Activated CD8-positive, alpha-beta memory T cell treated with anti-CD3 and anti-CD28 coated beads for 4 hours (primary cell): Measurements from ENCODE around the gene TNK1.
"Not testable (repeated sequence)": the region's sequence is repeated elsewhere in the genome, so short reads cannot be mapped to it uniquely, and the experiment has no call there.

Source experiments
- DNase-seq, 2 donors: peaks; one replicate each; pipeline ENCODE4 v3.0.0-alpha.2; 2020; ENCODE audit warnings: low read depth in 2 of 2

The TNK1 gene

DNA sequence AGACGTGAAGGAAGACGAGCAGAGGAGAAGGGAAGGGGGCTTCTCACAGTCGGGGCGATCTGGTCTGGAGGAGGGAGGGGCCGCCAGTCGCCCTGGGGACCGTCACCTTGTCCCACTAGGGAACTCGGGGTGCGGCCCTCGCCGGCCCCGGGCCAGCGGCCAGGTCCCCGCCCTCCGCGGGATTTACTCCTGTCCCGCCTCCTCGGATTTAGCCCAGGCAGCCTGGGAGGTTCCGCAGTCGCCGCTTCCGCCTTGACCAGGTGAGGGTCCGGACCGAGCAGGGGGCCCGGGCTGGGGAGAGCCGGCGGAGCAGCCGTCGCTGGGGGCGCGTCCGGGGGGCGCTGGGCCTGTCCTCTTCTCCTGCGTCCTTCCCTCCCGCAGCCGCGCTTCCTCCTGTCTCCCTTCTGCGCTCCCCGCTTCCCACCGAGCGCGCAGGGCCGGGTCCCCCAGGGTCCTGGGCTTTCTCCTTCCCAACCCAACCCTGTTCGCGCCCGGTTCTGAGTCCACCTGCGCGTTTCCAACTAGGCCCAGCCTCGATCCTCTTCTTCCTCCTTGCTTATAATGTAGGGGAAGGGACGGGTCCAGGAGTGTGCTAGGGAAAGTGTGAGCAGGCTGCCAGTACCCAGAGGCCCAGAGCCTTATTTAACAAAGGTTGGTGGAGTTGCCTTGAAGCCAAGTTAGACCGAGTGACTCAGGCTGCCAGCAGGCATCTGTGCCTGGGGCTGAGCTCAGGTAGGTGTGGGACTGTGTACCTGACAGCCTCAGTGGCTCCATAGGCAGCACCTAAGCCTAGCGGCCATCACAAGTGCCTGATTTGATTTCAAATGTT is at the start of gene TNK1:
TSS of gene TNK1 (plus strand) at position 235 of the 829 bp plus-strand sequence. CDS start 1,838 bp downstream, outside the sequence.
- no peak for DNase-seq

DNA sequence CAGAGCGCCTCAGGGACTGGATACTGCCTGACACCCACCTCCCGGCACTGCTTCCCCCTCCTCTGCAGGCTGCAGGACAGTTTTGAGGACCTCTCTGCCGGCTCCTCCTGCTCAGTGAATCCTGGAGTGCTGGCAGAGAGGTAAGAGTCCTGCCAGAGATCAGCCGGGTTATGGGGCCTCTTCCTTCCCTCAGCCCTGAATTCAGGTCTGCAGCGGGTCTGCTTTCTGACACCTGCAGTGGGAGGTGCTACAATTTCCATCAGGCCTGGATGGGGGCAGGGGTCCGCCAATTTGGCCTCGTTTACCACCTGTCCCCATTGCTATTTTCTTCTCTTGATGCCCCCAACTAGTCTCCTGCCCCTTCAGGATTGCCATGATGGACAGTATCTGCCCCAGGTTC is 48.8 kb upstream of the TNK1 start:
- DNase-seq, result no peak

DNA sequence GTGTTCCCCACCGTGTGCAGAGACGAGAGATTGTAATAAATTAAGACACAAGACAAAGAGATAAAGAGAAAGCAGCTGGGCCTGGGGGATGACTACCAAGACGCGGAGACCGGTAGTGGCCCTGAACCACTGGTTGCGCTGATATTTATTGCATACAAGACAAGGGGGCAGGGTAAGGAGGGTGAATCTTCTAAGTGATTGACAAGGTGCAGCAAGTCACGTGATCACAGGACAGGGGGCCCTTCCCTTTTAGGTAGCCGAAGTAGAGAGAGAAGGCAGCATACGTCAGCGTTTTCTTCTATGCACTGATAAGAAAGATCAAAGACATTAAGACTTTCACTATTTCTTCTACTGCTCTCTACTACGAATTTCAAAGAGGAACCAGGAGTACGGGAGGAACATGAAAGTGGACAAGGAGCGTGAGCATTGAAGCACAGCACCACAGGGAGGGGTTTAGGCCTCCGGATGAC is 48.3 kb upstream of the TNK1 start:
- DNase-seq, result not testable (repeated sequence)

DNA sequence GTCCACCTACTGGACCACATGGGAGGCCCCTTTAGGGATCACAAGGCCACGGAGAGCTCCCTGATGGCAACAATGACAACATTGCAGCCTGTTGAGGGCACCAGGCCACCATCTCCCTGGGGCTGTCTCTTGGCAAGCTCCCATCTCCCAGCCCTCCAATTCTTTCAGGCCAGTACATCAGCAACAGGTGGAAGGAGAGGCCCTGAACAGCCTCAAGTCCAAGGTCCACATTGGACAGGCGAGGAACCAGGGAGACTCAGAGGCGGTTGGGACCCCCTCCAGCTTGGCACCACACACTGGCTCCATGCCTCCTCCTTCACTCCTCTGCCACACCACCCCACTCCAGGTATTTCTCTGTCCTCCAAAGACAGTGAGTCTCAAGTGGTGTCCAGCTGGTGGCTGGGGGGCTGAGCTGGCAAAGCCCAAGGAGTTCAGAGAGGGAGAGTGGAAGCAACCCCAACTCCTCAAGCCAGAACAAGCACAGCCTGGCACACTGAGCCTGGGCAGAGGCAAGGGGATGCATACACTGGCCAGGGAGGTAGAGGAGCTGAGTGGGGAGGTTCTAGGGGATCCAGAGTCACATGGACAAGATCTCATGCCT is 45.9 kb upstream of the TNK1 start:
- no peak for DNase-seq

DNA sequence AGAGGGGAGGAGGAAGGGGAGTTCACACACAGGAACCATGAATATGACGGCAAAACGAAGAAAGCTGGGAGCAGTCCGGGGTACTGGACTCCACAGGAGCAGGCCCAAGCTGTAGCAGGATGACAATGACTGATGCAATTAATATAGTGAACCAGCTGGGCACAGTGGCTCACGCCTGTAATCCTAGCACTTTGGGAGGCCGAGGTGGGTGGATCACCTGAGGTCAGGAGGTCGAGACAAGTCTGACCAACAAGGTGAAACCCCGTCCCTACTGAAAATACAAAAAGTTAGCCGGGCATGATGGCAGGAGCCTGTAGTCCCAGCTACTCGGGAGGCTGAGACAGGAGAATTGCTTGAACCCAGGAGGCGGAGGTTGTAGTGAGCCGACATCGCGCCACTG is 45.1 kb upstream of the TNK1 start:
- not testable (repeated sequence) for DNase-seq

DNA sequence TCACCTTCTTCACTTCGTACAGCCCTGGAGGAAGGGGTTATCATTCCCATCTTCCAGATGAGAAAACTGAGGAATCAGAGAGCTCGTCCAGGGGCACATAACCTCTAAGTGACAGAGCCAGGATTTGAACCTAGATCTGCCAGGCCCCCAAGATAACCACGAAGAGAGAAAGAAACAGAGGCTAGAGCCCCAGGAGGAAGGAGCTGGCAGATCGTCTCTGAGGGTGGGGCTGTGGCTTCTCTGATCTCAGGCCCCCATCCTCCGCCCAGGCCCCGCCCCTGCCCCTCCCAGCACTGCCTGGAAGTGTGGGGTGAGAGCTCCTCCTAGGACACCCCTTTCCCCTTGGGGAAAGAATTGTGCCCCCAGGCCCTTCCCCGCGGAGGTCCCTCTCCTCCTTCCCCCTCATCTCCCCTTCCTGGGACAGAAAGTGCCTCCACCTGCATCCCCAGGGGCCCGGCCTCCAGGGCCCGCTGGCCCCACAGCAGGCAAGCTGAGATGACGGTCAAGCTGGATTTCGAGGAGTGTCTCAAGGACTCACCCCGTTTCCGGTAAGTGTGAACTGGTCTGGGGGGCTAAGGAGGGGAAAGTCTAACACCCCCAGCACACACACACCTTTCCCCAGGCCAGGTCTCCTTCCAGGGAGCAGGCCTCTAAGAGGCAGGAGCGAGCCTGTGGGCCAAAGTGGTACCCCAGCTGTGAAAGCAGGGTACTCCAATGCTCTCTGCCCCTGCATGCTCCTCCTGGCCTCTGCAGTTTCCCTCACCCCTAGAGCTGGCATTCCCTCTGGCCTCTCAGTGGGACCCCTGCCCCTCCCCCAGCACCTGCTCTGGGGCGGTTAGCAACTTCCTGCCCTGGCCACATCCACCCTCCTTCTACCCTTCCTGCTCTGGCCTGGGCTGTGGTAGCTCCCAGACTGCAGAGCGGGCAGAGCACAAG is 44.4 kb upstream of the TNK1 start, which contains the start of gene ACAP1:
TSS of gene ACAP1 (plus strand) at position 290 of the 936 bp plus-strand sequence. CDS start at position 496, 206 bp downstream.
- peak; percentile 69 to 70 for DNase-seq

DNA sequence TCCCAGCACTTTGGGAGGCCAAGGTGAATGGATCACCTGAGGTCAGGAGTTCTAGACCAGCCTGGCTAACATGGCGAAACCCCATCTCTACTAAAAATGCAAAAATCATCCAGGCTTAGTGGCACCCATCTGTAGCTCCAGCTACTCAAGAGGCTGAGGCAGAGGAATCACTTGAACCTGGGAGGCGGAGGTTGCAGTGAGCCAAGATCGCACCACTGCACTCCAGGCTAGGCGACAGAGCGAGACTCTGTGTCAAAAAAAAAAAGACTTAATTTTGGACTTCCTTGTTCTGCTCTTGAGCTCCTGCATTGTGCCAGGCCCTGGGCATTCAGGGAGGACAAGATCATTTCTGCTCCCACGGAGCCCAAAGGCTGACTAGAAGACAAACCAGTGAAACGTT is 43.3 kb upstream of the TNK1 start:
- DNase-seq, result not testable (repeated sequence)

DNA sequence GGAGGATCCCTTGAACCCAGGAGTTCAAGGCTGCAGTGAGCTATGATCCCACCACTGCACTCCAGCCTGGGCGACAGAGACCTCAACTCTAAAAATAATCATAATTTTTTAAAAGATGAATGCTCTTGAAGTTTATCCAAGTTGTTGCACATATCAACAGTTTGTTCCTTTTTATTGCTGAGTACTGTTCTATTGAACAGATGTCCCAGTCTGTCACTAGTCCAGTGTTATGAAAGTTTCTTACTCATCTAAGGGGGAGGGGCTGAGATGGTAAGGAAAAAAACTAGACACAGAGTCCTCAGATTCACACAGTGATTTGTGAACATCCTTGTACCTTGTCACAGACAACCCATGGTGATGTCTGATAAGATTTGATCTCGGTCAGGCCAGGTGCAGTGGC is 40.7 kb upstream of the TNK1 start:
- DNase-seq, result no peak

DNA sequence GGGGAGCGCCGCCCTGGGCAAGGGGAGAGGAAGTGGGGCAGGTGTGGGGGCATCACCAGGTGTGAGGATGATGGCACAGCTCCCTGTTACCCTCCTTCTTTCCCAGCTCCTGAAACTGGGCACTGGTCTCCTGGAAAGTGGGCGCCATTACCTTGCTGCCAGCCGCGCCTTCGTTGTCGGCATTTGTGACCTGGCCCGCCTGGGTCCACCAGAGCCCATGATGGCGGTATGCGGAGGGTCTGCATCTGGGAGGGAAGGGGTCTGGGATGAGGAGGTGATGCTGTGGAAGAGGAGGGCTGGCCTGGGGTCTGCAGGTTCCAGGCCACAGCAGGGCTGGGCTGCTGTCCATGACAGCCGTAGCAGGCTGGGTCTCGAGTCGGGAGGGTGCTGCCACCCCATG is 39.0 kb upstream of the TNK1 start:
- no peak for DNase-seq

DNA sequence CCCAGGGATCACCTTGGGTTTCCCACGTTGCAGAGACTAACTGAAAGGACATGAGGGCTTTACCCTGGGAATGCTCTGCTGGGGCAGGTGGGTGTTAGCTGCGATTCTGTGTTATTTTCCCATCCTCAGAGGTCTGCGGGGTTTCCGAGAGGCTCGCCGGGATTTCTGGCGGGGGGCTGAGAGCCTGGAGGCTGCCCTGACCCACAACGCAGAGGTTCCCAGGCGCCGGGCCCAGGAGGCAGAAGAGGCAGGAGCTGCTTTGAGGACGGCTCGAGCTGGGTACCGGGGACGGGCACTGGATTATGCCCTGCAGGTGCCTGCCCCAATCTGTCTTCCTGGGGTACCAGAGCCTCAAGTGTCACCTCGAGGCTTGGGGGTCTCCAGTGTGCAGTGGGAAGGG is 37.6 kb upstream of the TNK1 start:
- no peak for DNase-seq

DNA sequence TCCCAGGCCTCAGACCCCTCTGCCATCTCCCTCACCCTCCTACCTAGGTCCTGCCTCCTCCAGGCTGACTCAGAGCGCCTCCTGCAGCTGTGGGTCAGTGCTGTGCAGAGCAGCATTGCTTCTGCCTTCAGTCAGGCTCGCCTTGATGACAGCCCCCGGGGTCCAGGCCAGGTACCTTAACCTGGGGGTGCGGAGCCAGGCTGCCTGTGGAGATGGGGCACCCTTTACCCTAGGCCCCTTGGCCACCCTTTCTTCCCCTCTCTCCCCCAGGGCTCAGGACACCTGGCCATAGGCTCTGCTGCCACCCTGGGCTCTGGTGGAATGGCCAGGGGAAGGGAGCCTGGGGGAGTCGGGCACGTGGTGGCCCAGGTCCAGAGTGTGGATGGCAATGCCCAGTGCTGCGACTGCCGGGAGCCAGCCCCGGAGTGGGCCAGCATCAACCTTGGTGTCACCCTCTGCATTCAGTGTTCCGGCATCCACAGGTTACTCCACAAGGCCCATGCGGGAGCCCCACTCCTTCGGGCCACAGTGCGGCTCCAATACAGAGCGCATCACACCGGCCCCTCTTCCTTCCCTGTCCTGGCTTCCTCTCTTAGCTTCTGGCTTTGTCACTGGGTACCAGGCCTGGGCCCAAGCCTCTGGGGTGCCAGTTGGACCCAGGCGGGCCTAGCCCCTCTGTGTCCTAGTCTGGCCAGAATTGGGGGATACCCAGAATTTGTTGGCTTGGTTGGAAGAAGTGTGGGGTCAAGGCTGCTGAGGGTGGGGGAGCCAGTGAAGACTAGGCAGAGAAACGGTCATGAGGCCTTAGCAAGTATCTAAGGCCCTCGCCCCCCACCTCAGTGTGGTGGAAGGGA is 33.9 kb upstream of the TNK1 start:
- no peak for DNase-seq

DNA sequence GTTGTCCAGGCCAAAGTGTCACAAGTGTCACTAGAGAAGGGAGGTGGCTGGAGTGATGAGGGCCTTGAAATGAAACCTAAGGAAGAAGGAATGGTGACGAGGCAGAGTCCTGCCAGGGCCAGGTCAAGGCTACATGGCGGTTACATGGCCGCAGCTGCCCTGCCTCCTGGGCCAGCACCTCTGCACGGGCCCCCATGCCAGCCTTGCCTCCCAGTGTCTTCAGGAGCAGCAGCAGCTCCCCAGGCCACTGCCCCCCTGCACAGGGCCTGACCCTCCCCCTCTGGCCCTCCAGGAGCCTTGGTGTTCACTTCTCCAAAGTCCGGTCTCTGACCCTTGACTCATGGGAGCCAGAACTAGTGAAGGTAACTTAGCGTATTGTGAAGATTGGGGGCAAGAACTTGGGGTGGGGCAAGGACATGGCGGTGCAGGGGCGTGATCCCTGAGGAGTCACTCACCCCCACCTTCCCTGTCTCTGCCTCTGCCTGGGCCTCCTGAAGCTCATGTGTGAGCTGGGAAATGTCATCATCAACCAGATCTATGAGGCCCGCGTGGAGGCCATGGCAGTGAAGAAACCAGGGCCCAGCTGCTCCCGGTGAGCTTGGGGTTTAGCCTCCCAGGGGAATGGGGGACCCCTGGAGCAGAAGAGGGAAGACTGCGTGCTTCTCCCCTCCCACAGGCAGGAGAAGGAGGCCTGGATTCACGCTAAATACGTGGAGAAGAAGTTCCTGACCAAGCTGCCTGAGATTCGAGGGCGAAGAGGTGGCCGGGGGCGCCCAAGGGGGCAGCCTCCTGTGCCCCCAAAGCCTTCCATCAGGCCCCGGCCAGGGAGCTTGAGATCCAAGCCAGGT is 33.0 kb upstream of the TNK1 start:
- DNase-seq, result no peak

DNA sequence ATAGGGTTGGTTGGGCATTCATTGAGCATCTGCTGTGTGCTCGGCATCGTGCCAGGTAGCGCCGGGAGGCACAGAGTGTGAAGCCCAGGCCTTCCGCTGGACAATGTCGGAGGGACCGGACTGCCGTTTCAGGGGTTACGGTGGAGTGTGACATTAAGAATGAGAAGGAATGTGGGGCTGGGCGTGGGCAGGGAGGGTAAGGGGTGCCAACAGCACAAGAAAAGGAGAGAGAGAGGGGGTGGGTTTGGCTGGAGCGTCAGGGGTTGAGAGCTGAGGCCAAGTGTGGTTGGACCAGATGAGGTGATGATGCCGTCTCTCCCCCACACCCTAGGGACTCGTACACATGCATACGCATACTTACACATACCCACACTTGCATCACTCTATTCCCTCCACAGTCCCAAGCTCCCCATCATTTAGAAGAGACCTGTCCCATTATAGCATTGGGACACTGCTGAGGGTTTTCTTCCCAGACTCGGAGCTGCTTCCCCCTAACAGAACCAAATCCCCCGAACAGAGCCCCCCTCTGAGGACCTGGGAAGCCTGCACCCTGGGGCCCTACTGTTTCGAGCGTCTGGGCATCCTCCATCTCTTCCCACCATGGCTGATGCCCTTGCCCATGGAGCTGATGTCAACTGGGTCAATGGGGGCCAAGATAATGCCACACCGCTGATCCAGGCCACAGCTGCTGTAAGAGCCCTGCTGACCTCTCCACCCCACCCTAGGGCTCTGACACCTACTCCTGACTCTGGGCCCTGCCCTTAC is 32.2 kb upstream of the TNK1 start:
- no peak for DNase-seq

DNA sequence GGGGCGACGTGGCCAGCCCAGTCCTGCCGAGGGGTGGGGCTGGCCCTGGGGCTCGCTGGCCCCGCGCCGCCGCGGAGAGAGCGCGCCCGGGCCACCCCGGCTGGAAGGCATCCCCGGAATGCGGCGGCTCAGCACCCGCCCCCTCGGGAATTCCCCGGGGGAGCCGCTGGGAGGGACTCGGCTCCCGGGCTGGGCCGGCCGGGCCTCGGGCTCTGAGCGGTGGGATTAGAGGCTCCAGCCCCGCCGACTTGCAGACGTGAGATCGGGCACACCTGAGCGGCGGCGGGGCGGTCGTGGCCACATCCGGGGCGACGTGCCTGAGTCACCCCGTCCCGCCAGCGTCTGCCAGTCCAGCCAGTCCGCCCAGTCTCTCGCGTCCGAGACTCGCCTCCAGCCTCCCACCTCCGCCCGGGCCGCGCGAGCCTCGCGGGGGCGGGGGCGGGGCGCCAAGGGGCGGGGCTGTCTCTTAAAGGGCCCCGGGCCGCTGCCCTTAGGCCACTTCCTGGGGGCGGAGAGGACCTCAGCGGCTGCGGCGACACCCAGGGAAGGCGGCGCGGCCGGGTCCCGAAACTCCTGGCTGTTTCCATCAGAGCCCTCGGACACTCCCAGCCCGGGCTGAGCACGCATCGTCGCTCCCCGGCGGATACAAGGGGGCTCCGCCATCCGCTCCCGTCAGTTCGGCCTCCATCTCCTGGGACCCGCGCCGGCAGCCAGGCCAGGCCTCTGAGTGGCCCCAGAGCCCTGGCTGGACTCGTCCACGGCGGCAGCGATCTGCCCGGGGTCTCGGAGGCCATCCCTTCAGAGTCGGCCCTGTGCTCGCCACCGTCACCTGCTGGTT is 29.0 kb upstream of the TNK1 start, which contains the start of gene KCTD11:
TSS of gene KCTD11 (plus strand) at position 498 of the 838 bp plus-strand sequence.
- DNase-seq, result peak; percentile 47 to 66

DNA sequence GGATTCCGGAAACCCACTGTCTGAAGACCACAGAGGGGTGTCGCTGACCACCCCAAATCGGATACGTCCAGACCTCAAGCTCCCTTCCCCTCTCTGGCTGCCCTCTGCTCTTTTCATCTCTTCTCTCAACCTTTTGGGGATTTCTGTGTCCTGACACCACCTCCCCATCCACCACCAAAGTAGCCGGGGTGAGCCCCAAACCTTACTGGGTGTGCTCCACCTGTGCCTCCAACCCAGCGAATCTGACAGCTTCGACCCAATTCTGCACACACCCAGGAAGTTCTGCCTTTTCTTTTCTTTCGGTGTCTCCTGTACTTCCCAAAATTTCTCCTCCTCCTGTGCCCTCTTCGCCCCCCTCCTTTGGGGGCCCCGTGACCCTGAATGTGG is 28.4 kb upstream of the TNK1 start:
- no peak for DNase-seq

DNA sequence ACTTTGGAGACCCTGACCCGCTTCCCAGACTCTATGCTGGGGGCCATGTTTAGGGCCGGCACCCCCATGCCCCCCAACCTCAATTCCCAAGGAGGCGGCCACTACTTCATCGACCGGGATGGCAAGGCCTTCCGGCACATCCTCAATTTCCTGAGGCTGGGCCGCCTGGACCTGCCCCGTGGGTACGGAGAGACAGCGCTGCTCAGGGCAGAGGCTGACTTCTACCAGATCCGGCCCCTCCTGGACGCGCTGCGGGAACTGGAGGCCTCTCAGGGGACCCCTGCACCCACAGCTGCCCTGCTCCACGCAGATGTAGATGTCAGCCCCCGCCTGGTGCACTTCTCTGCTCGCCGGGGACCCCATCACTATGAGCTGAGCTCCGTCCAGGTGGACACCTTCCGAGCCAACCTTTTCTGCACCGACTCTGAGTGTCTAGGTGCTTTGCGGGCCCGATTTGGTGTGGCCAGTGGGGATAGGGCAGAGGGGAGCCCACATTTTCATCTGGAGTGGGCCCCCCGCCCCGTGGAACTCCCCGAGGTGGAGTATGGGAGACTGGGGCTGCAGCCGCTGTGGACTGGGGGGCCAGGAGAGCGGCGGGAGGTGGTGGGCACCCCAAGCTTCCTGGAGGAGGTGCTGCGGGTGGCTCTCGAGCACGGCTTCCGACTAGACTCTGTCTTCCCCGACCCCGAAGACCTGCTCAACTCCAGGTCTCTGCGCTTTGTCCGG is 27.8 kb upstream of the TNK1 start:
- no peak for DNase-seq

DNA sequence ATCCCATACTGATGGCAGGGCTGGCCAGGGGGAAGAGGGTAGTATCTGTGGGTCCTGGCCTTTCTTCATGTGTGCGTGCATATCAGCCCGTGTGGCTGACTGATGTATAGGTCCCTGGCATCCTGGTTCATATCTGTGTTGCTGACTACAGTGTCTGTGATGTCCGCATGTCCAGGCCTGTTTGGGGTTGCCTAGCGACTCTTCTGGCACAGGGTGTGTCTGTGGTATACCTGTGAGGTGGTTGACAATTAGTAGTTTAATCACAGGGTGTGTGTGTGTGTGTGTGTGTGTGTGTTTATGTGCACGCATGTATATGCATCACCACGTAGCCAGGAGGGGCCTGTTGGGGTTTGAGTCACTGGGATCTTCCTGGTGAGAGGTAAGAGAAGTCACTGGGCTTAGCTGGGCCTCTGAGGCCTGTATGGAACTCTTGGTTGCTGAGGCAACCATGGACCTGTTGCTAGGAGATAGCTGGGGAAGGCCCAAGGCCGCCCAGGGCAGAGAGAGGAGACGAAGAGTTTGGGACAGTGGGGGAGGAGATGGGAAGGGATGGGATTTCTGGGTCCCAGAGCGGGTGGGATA is 26.5 kb upstream of the TNK1 start:
- no peak for DNase-seq
